B cell (primary cell): ENCODE results near the gene PTX3.

Experiments
- EZH2 ChIP-seq: IDR thresholded peaks from 2 replicates; pipeline ENCODE4 v1.6.1; 2012; ENCODE audit warnings: borderline replicate concordance, low read depth, mild to moderate bottlenecking, moderate library complexity, low read length; ENCODE audit not compliant: insufficient read depth, poor library complexity, severe bottlenecking
- TF ChIP-seq, protein P1 (sequence below): fragments of 200-600 bp; IDR thresholded peaks from one replicate; pipeline ENCODE4 v1.8.0; 2022; ENCODE audit warnings: antibody characterized with exemption, mild to moderate bottlenecking

- TF ChIP-seq, protein P1, sequence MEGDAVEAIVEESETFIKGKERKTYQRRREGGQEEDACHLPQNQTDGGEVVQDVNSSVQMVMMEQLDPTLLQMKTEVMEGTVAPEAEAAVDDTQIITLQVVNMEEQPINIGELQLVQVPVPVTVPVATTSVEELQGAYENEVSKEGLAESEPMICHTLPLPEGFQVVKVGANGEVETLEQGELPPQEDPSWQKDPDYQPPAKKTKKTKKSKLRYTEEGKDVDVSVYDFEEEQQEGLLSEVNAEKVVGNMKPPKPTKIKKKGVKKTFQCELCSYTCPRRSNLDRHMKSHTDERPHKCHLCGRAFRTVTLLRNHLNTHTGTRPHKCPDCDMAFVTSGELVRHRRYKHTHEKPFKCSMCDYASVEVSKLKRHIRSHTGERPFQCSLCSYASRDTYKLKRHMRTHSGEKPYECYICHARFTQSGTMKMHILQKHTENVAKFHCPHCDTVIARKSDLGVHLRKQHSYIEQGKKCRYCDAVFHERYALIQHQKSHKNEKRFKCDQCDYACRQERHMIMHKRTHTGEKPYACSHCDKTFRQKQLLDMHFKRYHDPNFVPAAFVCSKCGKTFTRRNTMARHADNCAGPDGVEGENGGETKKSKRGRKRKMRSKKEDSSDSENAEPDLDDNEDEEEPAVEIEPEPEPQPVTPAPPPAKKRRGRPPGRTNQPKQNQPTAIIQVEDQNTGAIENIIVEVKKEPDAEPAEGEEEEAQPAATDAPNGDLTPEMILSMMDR = no peak
- no peak for TF ChIP-seq EZH2
These were observed 40.8 kb downstream of the PTX3 start for GRCh38 chr3:157477441-157477840.
